HepG2 (cell line): Measurements from ENCODE around the gene SPTSSB. TPM values are rescaled to one million over a fixed set of nuclear protein-coding genes. Genes with fewer than 3 reads are reported as not detected.

Source experiments
- BCL3 ChIP-seq: sonication (generic); formaldehyde crosslinking; IDR thresholded peaks from 2 replicates; pipeline ENCODE4 v1.5.1; 2020; ENCODE audit warnings: mild to moderate bottlenecking, missing genetic modification reagents, moderate library complexity
- DNMT3B ChIP-seq: conservative IDR thresholded peaks from 2 replicates; pipeline ENCODE4 v1.6.1; 2016; ENCODE audit warnings: missing biosample characterization, control low read depth
- EP300 ChIP-seq, 3 experiments: sonication (generic) in 1 of 3; formaldehyde crosslinking in 1 of 3; IDR thresholded peaks; 2 replicates each; pipeline versions ENCODE4 v1.5.1 to v1.6.1; 2011 to 2020; ENCODE audit warnings: low read depth in 2 of 3, low read length in 2 of 3, borderline replicate concordance in 1 of 3, improper control_type of control experiment in 1 of 3, mild to moderate bottlenecking in 1 of 3, missing genetic modification reagents in 1 of 3, moderate library complexity in 1 of 3
- GFI1 ChIP-seq: sonication (generic); formaldehyde crosslinking; IDR thresholded peaks from 2 replicates; pipeline ENCODE4 v1.5.0; 2020; ENCODE audit warnings: missing genetic modification reagents, mild to moderate bottlenecking, borderline replicate concordance
- HOXA5 ChIP-seq: sonication (generic); formaldehyde crosslinking; IDR thresholded peaks from 2 replicates; pipeline ENCODE4 v1.4.0; 2020; ENCODE audit warnings: missing genetic modification reagents
- KMT2A ChIP-seq: sonication (generic); formaldehyde crosslinking; IDR thresholded peaks from 2 replicates; pipeline ENCODE4 v1.4.0; 2020; ENCODE audit warnings: missing genetic modification reagents
- MTA3 ChIP-seq: sonication (generic); formaldehyde crosslinking; IDR thresholded peaks from 2 replicates; pipeline ENCODE4 v1.4.0; 2020; ENCODE audit warnings: missing genetic modification reagents
- MXD4 ChIP-seq: IDR thresholded peaks from 2 replicates; pipeline ENCODE4 v1.6.1; 2016; ENCODE audit warnings: mild to moderate bottlenecking, missing biosample characterization, missing genetic modification reagents
- RFX5 ChIP-seq: IDR thresholded peaks from 2 replicates; pipeline ENCODE4 v1.6.1; 2011; ENCODE audit warnings: low read depth, low read length, improper control_type of control experiment
- SAP130 ChIP-seq: IDR thresholded peaks from 2 replicates; pipeline ENCODE4 v1.6.1; 2016; ENCODE audit warnings: low read depth
- TAF15 ChIP-seq: fragments of 200-400 bp; formaldehyde crosslinking; IDR thresholded peaks from one replicate; pipeline ENCODE4 v1.6.1; 2018; ENCODE audit warnings: mild to moderate bottlenecking, low read depth, low read length; ENCODE audit not compliant: poor library complexity, severe bottlenecking
- ZBTB37 ChIP-seq: sonication (generic); formaldehyde crosslinking; IDR thresholded peaks from 2 replicates; pipeline ENCODE4 v1.4.0; 2020; ENCODE audit warnings: mild to moderate bottlenecking, missing genetic modification reagents
- ZNF207 ChIP-seq: fragments of 450-650 bp; IDR thresholded peaks from 2 replicates; pipeline ENCODE4 v1.6.1; 2016; ENCODE audit warnings: antibody characterized with exemption, borderline replicate concordance
- ZNF24 ChIP-seq: fragments of 450-650 bp; IDR thresholded peaks from 2 replicates; pipeline ENCODE4 v1.6.1; 2017; ENCODE audit warnings: antibody characterized with exemption, mild to moderate bottlenecking
- ZNF407 ChIP-seq: sonication (generic); formaldehyde crosslinking; IDR thresholded peaks from one replicate; pipeline ENCODE4 v1.5.1; 2020; ENCODE audit warnings: mild to moderate bottlenecking, missing genetic modification reagents; ENCODE audit errors: not compliant biosample characterization
- ZNF552 ChIP-seq: sonication (generic); formaldehyde crosslinking; IDR thresholded peaks from 2 replicates; pipeline ENCODE4 v1.9.0; 2022; ENCODE audit warnings: missing genetic modification reagents, mild to moderate bottlenecking, borderline replicate concordance
- ZNF7 ChIP-seq: IDR thresholded peaks from 2 replicates; pipeline ENCODE4 v1.6.1; 2016; ENCODE audit warnings: missing biosample characterization, missing genetic modification reagents
- ZNF710 ChIP-seq: sonication (generic); formaldehyde crosslinking; IDR thresholded peaks from 2 replicates; pipeline ENCODE4 v1.5.0; 2020; ENCODE audit warnings: mild to moderate bottlenecking, missing genetic modification reagents, borderline replicate concordance
- polyA plus RNA-seq, 8 experiments: library from polyadenylated mRNA; depleted of rRNA in 3 of 8; stranded (reverse) in 7 of 8; unstranded in 1 of 8; fragments of >200 nt; fragmentation: Illumina TruSeq in 4 of 8; extraction: Trizol in 4 of 8; gene quantifications; 2 replicates each; pipeline versions ENCODE4 v1.2.1 to v1.2.3, GENCODE V29; 2011 to 2016; ENCODE audit warnings: low read depth in 4 of 8, missing spikeins in 1 of 8, mixed read lengths in 1 of 8; ENCODE audit not compliant: insufficient read depth in 1 of 8
- total RNA-seq, 5 experiments: library from RNA; depleted of rRNA; stranded (reverse); fragments of >200 nt; fragmentation: Illumina TruSeq; extraction: Trizol; gene quantifications; 2 replicates each; pipeline ENCODE4 v1.2.3, GENCODE V29; 2016; ENCODE audit warnings: low read depth in 1 of 5

Gene SPTSSB
- total and polyA plus RNA-seq, 2 of the 13 experiments (the other 11 are each of a cell fraction or from before 2014, with no cell fraction given): 0.51 to 2.4 TPM

- TF ChIP-seq ZNF407 (CRISPR knock-in tag) (no peak), MXD4 (CRISPR knock-in tag) (no peak), ZNF7 (CRISPR knock-in tag) (no peak), HOXA5 (CRISPR knock-in tag) (0 out of 2 replicates have a peak, but pooled peaks have one; percentile 38), ZNF207 (no peak), ZNF24 (no peak), DNMT3B (CRISPR knock-in tag) (no peak), BCL3 (CRISPR knock-in tag) (no peak), GFI1 (CRISPR knock-in tag) (no peak), ZNF710 (no peak), ZNF552 (CRISPR knock-in tag) (no peak), MTA3 (CRISPR knock-in tag) (no peak), ZBTB37 (CRISPR knock-in tag) (no peak), EP300 (IDR thresholded peaks at IDR 0.05; ENCODE audit: low read depth in 2 of 2, low read length in 2 of 2) (peak in 1 of 2 experiments; percentile 58; a peak in 2 of 4 replicates), EP300 (CRISPR knock-in tag; IDR thresholded peaks at IDR 0.05; ENCODE audit: borderline replicate concordance) (no peak), RFX5 (no peak), KMT2A (CRISPR knock-in tag) (no peak), TAF15 (no peak), SAP130 (peak; percentile 24; the same call in 1 of the 2 replicates)
Observed at GRCh38 chr3:161332792-161333191, 38.5 kb downstream of the SPTSSB start (continued).
